NT2/D1 (cell line): Measurements from ENCODE around the gene EIF2B4.

ENCODE experiments used
- SUZ12 ChIP-seq: IDR thresholded peaks from 2 replicates; pipeline ENCODE4 v1.6.1; 2011; ENCODE audit not compliant: insufficient read length, insufficient read depth; ENCODE audit errors: extremely low read depth
- YY1 ChIP-seq: IDR thresholded peaks from 2 replicates; pipeline ENCODE4 v1.6.1; 2011; ENCODE audit not compliant: insufficient read length, insufficient read depth
- ZNF274 ChIP-seq: IDR thresholded peaks from 2 replicates; pipeline ENCODE4 v1.6.1; 2011; ENCODE audit warnings: mild to moderate bottlenecking, low read depth, low read length

DNA sequence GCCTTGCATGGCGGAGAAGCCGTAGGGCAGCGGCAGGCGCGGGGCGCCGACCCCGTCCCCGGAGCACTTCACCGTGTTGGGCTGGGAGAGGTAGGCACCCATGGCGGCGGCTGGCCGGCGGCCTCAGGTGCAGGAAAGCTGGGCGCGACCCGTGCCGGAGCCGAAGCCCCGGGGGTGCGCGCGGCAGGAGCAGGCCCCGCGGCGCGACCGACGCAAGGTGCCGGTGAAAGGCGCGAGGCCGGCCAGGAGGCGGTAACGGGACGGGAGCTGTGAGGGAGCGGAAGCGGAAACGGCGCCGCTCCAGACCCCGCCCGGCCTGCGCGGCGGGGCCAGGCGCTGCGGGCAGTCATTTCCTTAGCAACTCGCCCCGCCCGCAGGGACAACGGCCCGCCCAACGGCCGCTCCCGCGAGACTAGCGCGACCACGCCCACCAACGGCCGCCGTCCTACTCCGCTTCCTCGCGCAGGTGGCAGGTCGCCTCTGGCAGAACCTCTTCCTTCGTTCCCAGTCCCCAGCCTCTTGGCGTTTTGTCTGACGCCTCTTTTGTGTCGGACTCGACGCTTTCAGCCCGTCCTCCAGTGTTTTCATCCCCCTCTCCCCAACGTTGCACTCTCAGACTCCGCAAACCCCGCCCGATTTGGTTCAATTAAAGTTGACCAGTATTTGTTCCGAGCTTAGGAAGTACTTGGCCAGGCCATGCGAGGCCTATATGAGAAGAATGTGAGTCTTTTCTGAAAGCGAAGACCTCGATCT, 39.4 kb upstream of the EIF2B4 start, which contains the start of gene PPM1G:
- TF ChIP-seq YY1 (no peak), ZNF274 (no peak), SUZ12 (no peak)
